DMS53 (cell line): Measurements from ENCODE around the gene SCRG1.

Experiments
- DNase-seq: peaks from one replicate; lab custom pipeline; 2025; lab: John Stamatoyannopoulos, UW

Gene SCRG1

DNA sequence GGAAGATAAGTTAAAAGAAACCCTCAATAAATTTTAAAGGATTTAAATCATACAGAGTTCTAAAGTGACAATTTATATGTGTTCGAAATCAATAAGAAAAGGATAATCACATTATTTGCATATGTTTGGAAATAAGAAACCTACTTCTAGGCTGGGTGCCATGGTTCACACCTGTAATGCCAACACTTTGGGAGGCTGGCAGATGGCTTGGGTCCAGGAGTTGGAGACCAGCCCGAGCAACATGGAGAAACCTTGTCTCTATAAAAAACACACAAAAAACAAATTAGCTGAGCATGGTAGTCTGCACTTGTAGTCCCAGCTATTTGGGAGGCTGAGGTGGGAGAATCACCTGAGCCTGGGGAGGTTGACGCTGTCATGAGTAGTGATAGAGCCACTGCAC is 36.2 kb downstream of the SCRG1 start:
- DNase-seq: no peak

DNA sequence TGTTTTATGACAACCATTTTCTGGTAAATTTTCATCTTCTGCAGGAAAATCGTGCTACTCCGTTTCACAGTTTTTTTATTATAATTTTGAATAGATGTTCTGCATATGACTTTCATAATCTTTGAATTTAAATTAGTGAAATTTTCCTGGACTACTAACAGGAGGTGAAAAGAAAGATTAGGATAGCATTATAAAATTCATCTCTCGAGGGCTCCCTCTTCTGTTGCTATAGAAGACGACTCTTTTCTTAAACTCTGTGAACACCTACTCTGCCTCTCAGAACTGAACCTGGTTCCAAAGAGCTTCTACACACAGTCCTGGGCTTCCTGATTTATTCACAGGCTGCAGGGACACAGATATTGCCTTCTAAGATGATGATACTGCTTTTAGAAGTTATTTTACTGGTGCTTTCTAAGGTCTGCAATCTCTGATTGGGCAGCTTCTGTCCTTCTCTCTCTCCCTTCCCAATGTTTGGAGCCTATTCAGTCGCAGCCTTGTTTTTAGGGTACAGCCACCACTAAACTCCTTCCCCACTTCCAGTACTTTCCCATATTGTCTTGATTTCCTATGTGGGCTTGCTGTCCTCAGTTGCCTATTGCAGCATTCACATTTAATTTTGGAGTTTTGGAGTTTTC is 38.2 kb downstream of the SCRG1 start:
- peak; percentile 9 for DNase-seq

DNA sequence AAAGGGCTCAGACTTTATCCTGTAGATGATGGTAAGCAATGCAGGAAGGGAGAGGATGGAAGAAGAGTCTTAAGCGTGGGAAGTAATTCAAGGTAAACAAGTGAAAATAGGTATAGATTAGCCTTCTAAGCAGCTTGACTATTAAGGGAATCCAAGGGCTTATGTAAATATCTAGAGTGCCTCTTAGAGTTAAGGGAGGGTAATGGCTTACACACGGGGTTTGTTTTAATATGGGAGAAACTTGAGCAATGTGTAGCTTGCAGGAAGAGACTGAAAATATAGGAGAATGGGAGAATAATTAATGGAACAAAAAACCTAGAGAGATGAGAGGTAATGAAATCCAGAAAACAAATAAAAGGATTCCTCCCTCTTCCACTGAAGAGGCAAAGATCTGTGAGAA is 41.0 kb downstream of the SCRG1 start:
- DNase-seq: peak; percentile 15

- DNase-seq: no peak
Observed at GRCh38 chr4:173347467-173347866, 51.4 kb downstream of the SCRG1 start.

GRCh38 chr4:173346074-173346473 is 52.8 kb downstream of the SCRG1 start:
- no peak for DNase-seq

GRCh38 chr4:173345648-173346047 is 53.3 kb downstream of the SCRG1 start:
- no peak for DNase-seq

DNA sequence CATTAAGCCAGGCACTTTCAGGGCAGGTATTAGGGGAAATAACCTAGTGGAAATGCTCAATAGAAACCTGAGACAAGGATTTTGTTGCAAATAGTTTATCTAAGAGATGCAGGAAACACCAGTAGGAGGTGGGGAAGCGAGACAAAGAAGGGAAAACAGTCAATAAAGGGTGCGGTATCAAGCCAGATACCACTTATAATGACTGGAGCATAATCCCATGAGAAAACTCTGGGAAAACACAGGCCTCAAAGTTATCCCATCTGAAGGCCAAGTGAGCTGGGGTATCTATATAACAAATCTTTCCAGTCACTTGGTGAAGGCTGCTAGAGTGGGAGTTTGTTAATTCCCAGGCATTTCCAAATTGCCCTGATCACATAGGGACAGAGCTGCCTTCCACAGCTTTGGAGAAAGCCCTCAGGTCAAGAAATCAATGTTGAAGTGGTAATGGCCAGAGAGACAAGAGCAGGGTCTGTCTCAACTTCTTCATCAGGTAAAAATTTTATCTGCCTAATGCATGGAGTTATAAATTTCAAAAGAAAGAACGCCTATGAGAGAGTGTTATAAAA is 55.0 kb downstream of the SCRG1 start:
- DNase-seq: no peak

GRCh38 chr4:173337463-173337862 is 61.5 kb downstream of the SCRG1 start:
- DNase-seq: no peak

DNA sequence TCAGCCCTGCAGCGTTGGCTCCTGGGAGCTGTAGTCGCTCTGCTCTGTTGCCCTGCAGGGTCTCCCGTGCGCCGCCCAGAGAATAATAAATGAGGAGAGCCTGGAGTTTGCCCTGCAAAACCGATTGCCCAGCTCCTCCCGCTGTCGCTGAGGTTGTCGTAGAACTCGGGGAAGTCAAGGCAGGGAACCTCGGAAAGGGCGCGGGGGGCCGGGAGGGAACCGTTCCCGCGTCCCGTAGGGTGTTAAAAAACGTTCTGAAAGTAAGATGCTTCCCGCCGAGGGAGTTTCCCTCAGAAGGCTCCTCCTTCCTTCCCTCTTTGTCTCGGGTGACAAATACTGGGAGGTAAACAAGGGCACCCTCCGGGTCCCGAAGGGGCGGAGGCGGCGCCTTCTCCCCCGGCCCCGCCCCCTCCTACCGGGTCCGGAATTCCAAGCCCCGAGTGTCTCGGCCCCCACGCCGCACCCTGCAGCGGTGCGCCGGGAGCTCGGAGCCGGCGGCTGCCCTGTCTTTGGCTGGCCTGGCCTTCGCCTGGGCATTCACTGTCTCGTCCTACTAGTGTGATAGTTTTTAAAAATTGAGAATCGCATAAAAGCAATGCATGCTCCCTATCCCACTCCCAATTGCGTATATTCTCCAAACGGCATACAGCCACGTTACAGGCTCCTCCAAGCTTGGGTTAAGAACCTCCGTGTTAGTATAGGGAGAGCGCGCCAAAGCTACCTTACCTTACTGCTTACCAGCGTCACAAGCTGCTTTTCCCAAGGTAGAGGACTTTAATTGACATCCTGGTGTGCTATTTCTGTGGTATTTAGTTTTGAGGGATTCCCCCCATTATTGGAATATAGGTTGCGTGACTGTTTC is 63.8 kb downstream of the SCRG1 start:
- DNase-seq: peak; percentile 92
